GM23248 (cell line): ENCODE measurements around the gene FAM234A.

Experiments
- EZH2 ChIP-seq: fragments of 200-600 bp; sonication (generic); IDR thresholded peaks from 2 replicates; pipeline ENCODE4 v1.6.1; 2018; ENCODE audit warnings: antibody characterized with exemption, mild to moderate bottlenecking; ENCODE audit not compliant: insufficient read depth, poor library complexity, severe bottlenecking
- EZH2phosphoT487 ChIP-seq: fragments of 200-600 bp; sonication (generic); IDR thresholded peaks from 2 replicates; pipeline ENCODE4 v1.6.1; 2018; ENCODE audit warnings: antibody characterized with exemption, moderate library complexity, mild to moderate bottlenecking, low read depth; ENCODE audit not compliant: insufficient read depth

GRCh38 chr16:287981-288920 lies 53.6 kb downstream of the FAM234A start:
- TF ChIP-seq EZH2 (no peak), EZH2phosphoT487 (no peak)
